GM18511 (cell line): ENCODE results near the gene HOXC11.
A peak's percentile ranks its signal among the peaks of the same experiment; 100 is the strongest.

Source experiments
- ATAC-seq: cut with Tn5 transposase; IDR thresholded peaks from one replicate; pipeline ENCODE4 v1.9.1; 2021; ENCODE audit warnings: mild to moderate bottlenecking, moderate library complexity; ENCODE audit not compliant: unreplicated experiment

The HOXC11 gene

DNA sequence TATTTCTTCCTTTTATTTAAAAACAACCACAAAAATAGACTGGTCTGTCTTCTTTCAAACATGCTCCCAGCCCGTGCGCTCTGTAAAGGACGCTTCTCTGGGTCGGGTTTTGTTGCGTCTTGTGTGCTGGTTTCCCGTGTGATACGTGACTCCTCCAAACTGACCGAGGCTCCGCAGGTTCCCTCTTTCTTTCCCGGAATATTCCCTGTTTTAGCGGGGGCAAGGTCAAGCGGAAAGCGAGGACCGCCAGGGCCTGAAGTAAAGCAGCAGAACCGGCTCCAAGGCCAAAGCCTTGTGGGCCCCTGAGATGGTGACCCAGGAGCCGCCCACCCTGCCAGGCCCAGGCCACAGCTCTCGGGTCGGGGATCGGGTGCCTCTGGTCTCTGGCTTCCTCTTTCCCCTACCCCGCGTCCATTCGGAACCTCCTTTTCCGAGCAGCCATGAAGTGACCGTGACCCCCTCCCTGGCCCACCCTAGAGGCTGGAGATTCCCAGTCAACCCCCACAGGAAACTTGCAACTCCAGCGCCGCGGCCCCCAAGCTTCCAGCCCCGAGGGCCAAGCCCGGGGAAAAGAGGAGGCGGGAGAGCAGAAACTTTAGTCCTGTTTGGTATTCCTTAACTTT is 11.1 kb downstream of the HOXC11 start:
- ATAC-seq = no peak

DNA sequence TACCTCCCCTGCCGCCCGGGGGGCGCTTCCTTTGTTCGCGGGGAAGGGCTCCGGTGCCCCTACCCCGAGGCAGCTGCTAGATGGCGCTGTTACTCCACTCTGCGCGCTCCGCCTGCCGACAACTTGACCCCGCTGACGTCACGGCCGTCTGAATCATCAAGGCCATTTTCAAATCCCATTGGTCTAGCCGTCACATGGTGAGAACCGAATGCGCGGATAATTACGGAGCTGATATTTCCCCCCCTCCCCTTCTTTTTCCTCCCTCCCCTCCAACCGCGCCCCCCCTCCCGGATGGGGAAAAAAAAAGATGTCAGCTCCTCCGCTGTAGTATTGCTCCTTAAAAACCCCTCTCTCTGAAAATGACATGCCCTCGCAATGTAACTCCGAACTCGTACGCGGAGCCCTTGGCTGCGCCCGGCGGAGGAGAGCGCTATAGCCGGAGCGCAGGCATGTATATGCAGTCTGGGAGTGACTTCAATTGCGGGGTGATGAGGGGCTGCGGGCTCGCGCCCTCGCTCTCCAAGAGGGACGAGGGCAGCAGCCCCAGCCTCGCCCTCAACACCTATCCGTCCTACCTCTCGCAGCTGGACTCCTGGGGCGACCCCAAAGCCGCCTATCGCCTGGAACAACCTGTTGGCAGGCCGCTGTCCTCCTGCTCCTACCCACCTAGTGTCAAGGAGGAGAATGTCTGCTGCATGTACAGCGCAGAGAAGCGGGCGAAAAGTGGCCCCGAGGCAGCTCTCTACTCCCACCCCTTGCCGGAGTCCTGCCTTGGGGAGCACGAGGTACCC is 12.2 kb downstream of the HOXC11 start, which contains the start of gene HOXC10:
HOXC10 (plus strand) TSS at position 246 of the 791 bp plus-strand sequence; CDS start at position 360, 114 bp downstream.
- peak; percentile 52 for ATAC-seq

DNA sequence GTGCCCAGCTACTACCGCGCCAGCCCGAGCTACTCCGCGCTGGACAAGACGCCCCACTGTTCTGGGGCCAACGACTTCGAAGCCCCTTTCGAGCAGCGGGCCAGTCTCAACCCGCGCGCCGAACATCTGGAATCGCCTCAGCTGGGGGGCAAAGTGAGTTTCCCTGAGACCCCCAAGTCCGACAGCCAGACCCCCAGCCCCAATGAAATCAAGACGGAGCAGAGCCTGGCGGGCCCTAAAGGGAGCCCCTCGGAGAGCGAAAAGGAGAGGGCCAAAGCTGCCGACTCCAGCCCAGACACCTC is 12.7 kb downstream of the HOXC11 start:
- no peak for ATAC-seq

DNA sequence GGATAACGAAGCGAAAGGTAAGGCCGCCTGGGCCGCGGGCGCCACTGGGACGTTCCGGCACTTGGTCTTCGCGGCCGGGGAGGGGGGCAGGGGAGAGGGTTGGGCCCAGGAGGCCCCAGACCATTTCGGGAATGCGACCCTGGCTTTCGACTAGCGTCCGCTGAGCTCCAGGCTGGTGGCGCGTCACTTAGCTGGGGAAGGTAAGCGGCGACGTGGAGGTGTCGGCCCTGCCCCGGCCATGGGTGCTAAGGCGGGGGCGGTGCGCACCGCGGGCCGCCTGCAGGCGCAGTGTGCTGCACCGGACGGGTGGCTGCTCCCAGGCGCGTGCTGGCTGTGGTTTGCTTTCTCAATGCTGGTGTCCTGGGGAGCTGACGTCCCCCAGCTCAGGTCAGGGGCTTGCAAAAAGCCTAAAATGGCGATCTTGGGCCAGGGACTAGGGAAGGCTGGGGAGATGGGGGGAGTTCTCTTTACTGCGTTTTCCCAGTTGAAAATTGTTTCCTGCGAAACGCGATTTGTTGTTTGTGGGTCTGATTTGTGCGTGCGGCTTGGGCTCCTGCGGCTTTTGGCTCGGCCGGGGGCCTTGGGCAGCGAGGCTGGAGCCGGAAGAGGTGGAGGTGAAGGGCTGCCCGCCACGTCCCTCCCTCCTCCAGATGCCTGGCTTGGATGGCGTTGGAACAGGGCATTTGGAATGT is 13.2 kb downstream of the HOXC11 start:
- ATAC-seq = no peak

DNA sequence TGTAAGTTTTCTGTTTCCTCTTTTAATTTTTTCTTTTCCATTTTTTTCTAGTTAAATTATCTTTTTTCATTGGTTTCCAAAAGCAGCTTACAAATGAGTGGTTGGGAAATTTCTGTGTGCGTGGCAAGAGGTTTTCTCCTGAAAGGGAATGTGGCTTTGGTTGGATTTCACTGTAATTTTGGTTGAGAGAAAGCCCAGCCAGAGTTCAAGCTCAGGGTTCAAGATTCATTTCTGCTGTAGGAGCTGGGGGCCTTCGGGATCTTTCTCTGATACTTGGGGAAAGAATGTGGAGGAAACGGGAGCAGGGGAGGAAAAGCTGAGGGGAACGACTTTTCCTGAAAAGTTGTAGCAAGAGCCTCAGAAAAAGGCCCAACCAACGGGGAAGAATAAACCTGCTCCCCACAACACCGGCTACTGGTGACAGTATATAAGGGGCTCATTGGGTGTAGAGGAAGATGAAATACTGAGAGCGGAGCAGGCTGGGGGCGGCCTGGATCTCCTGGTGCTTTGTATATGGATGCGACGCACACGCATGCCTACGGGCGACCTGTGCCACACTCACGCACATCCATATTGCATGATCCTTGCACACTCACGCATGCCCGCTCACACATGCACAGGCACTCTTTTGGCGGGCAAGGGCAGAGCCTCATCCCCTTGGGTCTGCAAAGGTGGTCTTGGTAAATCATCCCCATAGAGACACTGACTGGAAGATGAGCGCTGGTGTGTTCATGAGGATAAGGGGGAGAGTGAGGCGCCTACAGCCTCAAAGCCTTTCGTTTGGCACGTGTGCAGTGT is 14.0 kb downstream of the HOXC11 start:
- ATAC-seq = no peak

DNA sequence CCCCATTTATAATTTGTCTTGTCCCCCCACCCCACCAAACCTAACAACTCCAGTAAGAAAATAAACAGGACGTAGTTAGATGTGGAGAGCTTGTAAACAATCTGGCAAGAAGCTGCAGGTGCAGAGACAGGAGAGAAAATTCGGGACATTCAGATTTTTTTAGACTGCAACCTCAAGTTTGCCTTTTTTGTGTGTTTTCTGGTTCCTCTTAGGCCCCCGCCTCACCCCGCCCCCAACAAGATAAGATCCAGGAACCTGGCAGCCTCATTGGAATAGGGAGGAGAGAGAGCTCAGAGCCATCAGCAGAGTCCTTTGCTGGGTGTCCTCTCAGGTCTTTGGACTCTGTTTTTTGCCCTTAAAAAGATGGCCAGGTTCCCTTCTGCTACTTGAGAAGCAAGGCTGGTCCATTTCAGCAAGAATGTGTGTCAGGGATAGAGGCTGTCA is 14.9 kb downstream of the HOXC11 start:
- ATAC-seq = no peak

DNA sequence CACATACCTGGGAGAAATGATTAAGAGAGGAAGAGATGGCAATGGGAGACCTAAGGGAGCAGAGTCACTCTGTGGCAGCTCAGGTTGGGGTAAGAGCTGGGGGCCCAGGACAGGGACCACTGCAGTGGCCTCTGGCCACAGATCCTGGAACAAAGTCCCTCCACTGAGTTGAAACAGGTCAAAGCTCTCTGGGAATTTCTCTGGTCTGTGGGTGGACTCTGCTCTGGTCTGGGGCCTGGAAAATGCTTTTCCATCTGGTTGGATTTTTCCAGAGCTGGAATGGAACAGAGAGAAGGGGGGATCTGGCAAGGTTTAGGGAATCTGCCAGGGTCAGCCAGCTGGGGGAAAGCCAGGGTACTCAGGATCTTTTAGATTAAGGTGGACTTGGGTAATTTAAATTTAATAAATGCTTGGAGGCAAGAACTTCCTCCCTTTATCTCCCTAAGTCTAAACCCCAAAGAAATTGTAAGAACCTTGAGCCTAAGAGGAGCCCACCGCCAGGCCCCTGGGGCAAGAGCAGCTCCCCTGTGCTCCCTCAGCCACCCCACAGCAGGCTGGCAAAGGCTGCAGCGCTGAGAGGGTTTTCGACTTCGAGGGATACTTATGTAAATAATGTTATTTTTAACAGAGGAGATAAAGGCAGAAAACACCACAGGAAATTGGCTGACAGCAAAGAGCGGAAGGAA is 15.8 kb downstream of the HOXC11 start:
- no peak for ATAC-seq

DNA sequence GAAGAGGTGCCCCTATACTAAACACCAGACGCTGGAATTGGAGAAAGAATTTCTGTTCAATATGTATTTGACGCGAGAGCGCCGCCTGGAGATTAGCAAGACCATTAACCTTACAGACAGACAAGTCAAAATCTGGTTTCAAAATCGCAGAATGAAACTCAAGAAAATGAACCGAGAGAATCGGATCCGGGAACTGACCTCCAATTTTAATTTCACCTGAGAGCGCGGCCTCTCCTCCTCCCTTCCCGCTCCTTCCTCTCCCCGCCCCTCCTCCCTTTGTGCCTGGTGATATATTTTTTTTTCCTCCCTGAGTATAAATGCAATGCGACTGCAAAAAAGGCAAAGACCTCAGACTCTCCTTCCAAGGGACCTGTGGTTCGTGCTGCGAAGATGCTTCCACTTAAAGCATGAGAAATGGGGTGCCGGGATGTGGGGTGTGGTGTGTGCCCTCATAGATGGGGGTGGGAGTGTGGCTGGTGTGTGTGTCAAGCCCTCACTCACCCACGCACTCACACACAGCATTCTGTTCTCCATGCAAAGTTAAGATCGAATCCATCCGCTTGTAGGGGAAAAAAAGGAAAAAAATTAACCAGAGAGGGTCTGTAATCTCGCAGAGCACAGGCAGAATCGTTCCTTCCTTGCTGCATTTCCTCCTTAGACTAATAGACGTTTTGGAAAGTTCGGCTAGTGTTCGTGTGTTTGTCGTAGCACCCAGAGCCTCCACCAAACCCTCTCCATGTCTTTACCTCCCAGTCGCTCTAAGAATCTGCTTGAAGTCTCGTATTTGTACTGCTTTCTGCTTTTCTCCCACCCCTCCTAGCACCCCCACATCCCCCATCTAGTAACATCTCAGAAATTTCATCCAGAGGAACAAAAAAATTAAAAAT is 16.5 kb downstream of the HOXC11 start:
- no peak for ATAC-seq

DNA sequence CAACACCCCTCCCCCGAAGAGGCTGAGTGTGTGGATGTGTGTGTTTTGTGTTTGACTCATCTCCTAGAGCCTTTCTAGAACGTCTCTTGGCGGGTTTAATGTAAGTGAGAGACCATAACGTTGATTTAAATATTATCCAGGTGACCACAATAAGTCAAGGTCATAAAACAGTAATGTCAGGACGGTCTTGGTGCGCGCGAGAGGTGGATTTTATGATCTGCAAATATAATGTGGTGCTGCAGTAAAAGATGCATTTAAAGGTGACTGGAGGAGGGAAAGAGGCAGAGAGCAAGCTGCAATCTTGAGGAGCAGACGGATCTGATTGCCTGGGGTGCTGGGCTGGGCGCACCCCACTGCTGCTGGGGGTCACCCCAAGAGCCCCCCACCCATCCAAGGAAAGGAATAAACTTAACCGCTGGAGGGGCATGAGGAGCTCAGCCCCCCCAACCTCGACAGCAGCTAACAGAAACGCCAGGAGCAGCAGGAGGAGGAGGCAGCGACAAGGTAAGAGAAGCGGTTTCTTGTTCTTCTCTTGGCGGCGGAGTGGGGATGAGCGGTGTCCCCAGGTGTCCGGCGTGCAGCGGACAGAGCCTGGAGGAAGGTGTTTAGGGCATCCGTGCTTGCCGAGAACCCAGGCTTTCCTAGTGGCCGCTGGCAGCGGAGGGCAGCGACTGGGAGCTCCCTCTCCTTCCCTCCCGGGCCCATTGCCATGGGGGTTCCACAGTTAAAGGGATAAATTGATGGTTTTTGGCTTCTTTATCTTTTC is 17.6 kb downstream of the HOXC11 start:
- no peak for ATAC-seq

DNA sequence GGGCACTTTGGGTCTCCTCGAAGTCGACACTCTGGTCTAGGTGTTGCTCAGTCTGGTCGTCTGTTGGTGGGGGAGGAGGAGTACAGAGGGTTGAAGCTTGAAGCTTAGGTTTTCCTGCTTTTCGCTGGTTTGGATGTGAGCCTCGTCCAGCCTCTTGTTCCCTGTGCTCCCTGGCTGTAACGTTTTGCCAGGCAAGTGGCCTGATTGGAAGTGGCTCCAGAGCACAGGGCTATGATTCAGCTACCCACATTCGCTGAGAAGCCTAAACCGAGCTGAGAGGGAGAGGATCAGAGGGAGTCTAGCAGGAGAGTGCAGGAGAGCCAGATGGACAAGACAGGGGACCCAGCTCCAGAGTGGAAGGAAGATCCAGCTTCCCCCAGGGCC is 18.1 kb downstream of the HOXC11 start:
- no peak for ATAC-seq

DNA sequence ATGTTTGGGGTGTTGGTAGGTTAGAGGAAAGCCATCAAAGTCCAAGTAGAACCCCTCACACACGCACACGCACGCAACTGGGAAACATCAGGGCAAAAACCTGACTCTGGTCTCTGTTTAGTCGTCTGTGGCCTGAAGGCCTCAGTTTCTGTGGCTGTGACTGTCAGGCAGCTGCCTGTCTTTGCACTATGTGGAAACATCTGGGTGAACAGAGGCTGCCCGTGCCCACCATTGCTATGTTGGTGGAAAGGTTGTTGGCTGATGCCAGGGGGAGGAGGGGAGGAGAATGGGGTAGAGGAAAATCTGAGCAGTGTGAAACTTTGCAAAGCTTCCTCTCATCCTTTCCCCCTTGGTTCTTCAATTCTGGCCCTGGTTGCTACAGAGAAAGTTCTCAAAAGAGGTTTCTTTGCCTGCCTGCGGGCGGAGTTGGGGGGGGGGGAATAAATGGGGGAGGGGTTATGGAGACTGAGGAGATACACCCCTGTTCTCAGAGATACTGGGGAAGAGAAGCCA is 19.5 kb downstream of the HOXC11 start:
- ATAC-seq = no peak

DNA sequence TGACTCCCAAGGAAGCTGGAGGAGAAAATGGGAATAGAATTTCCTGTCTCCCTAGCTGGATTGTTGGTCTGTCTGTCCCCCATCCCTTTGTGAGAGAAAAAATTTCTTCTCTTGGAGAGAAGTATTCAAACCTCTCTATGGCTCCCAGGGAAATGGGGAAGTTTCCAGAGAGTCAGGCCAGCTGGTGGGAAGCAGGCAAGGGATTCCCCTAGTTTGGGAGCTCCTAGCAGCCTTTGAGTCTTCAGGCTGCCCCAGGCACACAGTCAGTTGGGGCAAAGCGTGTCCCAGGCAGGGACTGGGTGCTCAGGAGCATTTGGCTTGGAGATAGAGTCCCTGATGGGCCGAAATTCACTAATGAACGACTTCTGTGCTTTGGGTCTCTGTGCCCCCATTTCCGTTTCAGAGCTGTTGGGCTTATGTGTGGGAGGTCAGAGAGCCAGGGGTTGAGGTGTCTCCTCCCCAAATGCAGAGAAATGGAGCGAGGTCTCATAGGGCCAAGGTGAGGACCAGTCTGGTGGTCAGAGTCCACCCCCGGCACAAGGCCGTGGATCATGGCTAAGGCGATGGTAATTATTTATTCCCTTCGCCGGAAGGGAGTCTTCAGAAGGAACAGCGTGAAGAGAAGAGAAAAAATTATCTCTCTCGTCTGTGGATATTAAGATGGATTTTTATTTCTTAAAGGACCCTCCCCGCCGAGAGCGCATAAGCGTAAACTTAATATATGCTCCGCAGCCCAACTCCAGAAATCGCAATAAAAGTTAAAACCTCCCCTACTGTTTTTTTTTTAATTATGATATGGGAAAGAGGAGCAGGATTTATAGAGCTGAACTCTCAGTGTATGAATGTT is 20.5 kb downstream of the HOXC11 start:
- ATAC-seq = no peak

DNA sequence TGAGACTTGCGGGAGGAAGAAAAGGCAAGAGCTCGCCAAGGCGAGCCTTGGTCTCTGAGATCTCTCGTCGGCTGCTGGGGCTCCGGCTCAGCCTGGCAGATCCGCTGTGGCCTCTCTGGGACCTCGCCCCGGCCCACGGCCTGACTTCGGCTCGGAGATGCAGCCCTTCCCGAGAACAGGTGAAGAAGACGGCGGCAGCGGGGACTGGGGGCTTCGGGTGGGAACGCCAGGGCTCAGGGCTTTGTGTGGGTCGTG is 21.0 kb downstream of the HOXC11 start:
- ATAC-seq = no peak

DNA sequence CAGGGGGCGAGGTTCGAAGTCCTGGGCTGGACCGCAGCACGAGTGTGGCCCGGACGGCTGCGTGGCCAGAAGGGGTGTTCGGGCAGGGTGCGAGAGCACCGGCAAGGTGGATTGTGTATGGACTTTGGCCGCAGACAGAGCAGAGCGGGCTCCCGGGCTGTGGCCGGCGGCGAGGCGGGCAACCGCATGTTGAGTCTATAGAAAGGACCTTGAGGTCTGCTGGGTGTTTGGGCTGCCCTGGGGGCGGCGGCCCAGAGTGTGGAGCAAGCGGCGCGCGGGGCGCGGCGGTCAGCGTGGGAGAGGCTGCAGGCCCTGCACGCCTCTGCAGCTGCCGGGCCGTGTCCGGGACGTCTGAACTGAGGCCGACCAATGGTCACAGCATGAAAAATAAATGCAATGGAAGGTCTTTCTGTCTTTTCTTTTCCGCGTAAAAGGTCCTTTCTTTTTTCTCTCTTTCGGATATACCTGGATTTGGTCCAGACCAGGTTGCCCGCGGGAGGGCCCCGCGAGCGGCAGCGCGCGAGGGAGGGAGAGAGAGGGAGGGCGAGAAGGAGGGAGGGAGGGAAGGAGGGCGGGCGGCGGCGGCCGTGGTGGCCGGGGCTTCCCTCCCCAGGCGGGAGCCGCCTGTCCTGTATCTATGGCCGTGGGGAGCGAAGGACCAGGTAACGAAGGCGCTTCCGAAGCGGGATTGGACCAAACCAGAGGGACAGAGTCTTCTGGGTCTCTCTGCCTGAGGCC is 21.5 kb downstream of the HOXC11 start:
- no peak for ATAC-seq

DNA sequence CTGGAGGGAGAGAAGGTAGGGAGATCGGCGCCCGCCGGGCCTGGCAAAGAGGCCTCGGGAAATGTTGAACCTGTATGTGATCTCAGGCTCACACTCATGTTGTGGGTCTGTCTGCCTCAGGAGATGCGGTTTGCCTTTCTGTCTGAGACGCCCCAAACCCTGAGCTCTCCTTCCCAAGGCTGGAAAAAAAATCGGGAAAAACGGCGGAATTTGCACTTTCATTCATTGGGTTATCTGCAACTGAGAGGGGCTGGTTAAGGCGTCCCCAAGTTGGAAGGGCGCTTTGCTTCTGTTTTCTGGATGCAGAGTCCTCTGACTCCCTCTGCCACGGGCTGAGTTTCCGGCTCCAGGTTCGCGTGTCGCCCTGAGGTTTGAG is 22.1 kb downstream of the HOXC11 start:
- ATAC-seq = no peak

DNA sequence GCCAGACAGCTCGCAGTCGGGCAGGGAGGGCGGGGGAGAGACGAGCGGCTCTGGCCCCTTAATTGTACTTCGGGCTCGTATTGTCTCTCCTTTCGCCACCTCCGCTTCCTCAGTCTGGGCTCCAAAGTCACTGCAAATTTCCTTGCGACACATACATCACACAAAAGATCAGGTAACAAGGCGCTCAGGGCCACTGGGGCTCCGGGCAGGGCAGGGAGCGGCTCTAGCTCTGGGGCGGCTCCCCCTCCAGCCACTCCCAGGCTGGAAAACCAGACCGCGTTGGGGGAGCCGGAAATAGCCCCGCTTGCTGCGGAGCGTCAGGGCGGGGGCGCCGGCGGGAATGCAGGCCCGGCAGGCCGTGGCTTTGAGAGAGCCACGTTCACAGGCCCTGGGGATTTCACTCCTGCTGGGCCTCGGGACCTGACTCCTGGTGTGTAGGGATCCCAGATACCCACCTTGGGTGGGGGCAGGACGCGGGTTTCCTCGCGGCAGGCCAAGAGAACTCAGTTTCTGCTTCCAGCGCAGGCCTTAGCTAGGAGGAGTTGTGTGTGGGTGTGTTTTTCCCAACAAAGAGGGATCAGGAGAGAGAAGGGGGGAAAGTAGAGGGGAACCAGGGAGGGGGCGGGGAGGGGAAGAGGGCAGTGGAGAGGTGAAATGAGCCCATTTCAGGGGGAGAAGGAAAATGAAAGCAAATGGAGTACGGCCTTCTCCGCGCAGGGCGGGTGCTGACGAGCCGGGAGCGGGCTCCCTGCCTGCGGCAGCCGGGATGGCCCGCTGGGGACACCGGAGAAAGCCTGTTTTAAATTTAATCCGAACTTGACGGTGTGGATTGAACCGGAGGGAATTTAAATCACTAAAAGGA is 22.7 kb downstream of the HOXC11 start:
- no peak for ATAC-seq
